Neuronal stem cell (in vitro differentiated cells): ENCODE results near the gene EYS.
A peak's percentile ranks its signal among the peaks of the same experiment; 100 is the strongest.

Source experiments
- DNase-seq: peaks from one replicate; pipeline ENCODE4 v3.0.0-alpha.2; 2013; ENCODE audit warnings: low spot score
- H2AFZ ChIP-seq: one replicate; pipeline ENCODE4 v1.6.1; 2013; ENCODE audit warnings: mild to moderate bottlenecking, low read length, inconsistent platforms
- H2AK5ac ChIP-seq: 2 replicates; pipeline ENCODE4 v1.6.1; 2013; ENCODE audit warnings: low read depth, mild to moderate bottlenecking, inconsistent platforms, low read length, moderate library complexity, mixed read lengths
- H2BK120ac ChIP-seq: 2 replicates; pipeline ENCODE4 v1.6.1; 2013; ENCODE audit warnings: low read depth, mild to moderate bottlenecking, inconsistent platforms, low read length, moderate library complexity, mixed read lengths
- H2BK12ac ChIP-seq: one replicate; pipeline ENCODE4 v1.6.1; 2013; ENCODE audit warnings: low read length, inconsistent platforms
- H2BK15ac ChIP-seq: 2 replicates; pipeline ENCODE4 v1.6.1; 2013; ENCODE audit warnings: mild to moderate bottlenecking, low read length, inconsistent platforms, mixed read lengths
- H2BK5ac ChIP-seq: one replicate; pipeline ENCODE4 v1.6.1; 2013; ENCODE audit warnings: inconsistent platforms, mild to moderate bottlenecking, low read length, moderate library complexity
- H3K14ac ChIP-seq: one replicate; pipeline ENCODE4 v1.6.1; 2013; ENCODE audit warnings: low read length, inconsistent platforms
- H3K18ac ChIP-seq: 2 replicates; pipeline ENCODE4 v1.6.1; 2013; ENCODE audit warnings: low read length, inconsistent platforms
- H3K23ac ChIP-seq: 2 replicates; pipeline ENCODE4 v1.6.1; 2013; ENCODE audit warnings: low read depth, mild to moderate bottlenecking, mixed read lengths, low read length, inconsistent platforms; ENCODE audit not compliant: poor library complexity
- H3K27ac ChIP-seq: replicated peaks from 3 replicates; pipeline ENCODE4 v1.5.1; 2013; ENCODE audit warnings: low read length, inconsistent platforms
- H3K27me3 ChIP-seq, 3 experiments: 2 replicates each; pipeline ENCODE4 v1.6.1; 2013; ENCODE audit warnings: low read length in 3 of 3, mild to moderate bottlenecking in 2 of 3, inconsistent platforms in 1 of 3, low read depth in 1 of 3, mixed read lengths in 1 of 3, moderate library complexity in 1 of 3; ENCODE audit not compliant: control insufficient read depth in 3 of 3, insufficient read depth in 3 of 3
- H3K36me3 ChIP-seq, 2 donors: replicated peaks in 1 of 2; 2 replicates each; pipeline ENCODE4 v1.6.1; 2013; ENCODE audit warnings: low read length in 2 of 2; ENCODE audit not compliant: control insufficient read depth in 2 of 2, insufficient read depth in 2 of 2
- H3K4ac ChIP-seq: 2 replicates; pipeline ENCODE4 v1.6.1; 2013; ENCODE audit warnings: inconsistent platforms, mild to moderate bottlenecking, low read length, moderate library complexity
- H3K4me1 ChIP-seq, 2 donors: 1 replicate in 1 of 2; 2 replicates in 1 of 2; pipeline ENCODE4 v1.6.1; 2013; ENCODE audit warnings: low read length in 2 of 2, low read depth in 1 of 2; ENCODE audit not compliant: control insufficient read depth in 2 of 2, insufficient read depth in 1 of 2
- H3K4me2 ChIP-seq: one replicate; pipeline ENCODE4 v1.6.1; 2013; ENCODE audit warnings: mild to moderate bottlenecking, low read length, inconsistent platforms; ENCODE audit not compliant: insufficient read depth, poor library complexity, severe bottlenecking
- H3K4me3 ChIP-seq, 2 donors: 2 replicates each; pipeline ENCODE4 v1.5.1; 2013; ENCODE audit warnings: low read length in 2 of 2, mild to moderate bottlenecking in 2 of 2, inconsistent platforms in 1 of 2, moderate library complexity in 1 of 2
- H3K79me1 ChIP-seq: one replicate; pipeline ENCODE4 v1.6.1; 2013; ENCODE audit warnings: low read depth, mild to moderate bottlenecking, inconsistent platforms, low read length, moderate library complexity
- H3K9ac ChIP-seq: one replicate; pipeline ENCODE4 v1.6.1; 2013; ENCODE audit warnings: mild to moderate bottlenecking, low read depth, low read length, inconsistent platforms; ENCODE audit not compliant: poor library complexity
- H3K9me3 ChIP-seq, 2 donors: replicated peaks in 1 of 2; 2 replicates each; pipeline versions ENCODE3 to v1.6.1; 2013; ENCODE audit warnings: low read length in 2 of 2, mild to moderate bottlenecking in 2 of 2, inconsistent platforms in 1 of 2, low read depth in 1 of 2, mixed read lengths in 1 of 2, moderate library complexity in 1 of 2; ENCODE audit not compliant: control insufficient read depth in 2 of 2, insufficient read depth in 1 of 2
- H4K8ac ChIP-seq: one replicate; pipeline ENCODE4 v1.6.1; 2013; ENCODE audit warnings: low read depth, mild to moderate bottlenecking, inconsistent platforms, low read length, moderate library complexity
- H4K91ac ChIP-seq: one replicate; pipeline ENCODE4 v1.6.1; 2013; ENCODE audit warnings: low read length, low read depth, mild to moderate bottlenecking, inconsistent platforms; ENCODE audit not compliant: poor library complexity
- WGBS, 2 donors: extraction: QIAGEN DNeasy Blood & Tissue Kit; methylation state at CpG; one replicate each; pipeline ENCODE4 v1.1.7; 2013; ENCODE audit warnings: missing lambda C conversion rate in 2 of 2, mixed read lengths in 1 of 2; ENCODE audit not compliant: insufficient read length in 2 of 2, insufficient replicate concordance in 1 of 2; ENCODE audit errors: extremely low coverage in 2 of 2; 5-methylcytosine and 5-hydroxymethylcytosine counted together

Gene EYS

DNA sequence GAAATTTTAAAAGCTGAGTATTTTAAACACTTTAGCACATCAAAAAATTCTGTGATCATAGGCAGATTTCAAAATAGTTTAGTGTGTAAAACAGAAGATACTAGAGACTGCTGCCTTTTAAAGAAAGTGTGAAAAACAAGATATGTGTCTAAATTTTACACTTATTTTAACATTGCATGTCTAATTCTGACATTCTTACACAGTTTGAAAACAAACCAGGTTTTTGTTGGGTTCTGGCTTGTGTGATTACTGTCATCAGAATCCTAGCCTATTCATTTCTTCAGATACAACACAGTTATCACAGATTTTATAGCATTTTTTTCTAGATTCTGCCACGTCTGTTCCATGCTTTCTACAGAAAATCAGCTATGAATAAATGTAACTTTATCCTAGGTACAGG, 257.1 kb downstream of the EYS start:
- no peaks in the 10 kb centered on the region for H3K4me1 ChIP-seq
- no peak overlapping the region for H3K4ac ChIP-seq
- H3K18ac ChIP-seq, result no peak overlapping the region
- H3K9ac ChIP-seq, result no peak overlapping the region
- H3K14ac ChIP-seq, result no peak overlapping the region
- H2AFZ ChIP-seq, result no peak overlapping the region
- no peak overlapping the region for H3K23ac ChIP-seq
- H3K9me3 ChIP-seq, result no peaks in the 10 kb centered on the region
- WGBS, 2 donors, result no CpG with 5 or more reads among the region's 1 CpG
- no peak overlapping the region for H3K4me2 ChIP-seq
- H3K4me3 ChIP-seq, result no peak overlapping the region
- no peaks in the 10 kb centered on the region for H3K36me3 ChIP-seq
- no peak overlapping the region for H2BK15ac ChIP-seq
- no peak overlapping the region for H2BK12ac ChIP-seq
- no peak overlapping the region for H3K27ac ChIP-seq
- no peak overlapping the region for H2BK120ac ChIP-seq
- no peak overlapping the region for H4K91ac ChIP-seq
- H2BK5ac ChIP-seq, result no peak overlapping the region
- no peak overlapping the region for H4K8ac ChIP-seq
- H3K27me3 ChIP-seq, result no peaks in the 10 kb centered on the region
- no peaks in the 10 kb centered on the region for H3K79me1 ChIP-seq
- H2AK5ac ChIP-seq, result no peak overlapping the region
- no peak for DNase-seq

DNA sequence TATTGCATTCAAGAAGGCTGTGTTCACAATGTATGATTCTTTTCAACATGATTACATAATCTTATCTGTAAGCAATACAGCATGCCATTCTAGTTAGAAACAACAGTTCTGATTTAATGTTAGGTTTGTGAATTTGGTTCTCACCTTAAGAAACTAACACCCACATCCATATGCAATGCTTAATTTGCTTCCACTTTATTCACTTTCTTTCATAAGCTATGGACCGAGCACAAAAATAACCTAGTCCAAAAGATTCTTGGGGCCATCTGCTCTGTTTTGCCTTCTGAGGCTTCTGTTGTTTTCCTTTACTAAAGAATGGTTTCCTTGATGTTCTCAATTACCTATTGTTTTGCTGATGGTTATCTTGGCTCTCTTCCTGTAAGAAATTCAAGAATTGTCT, 258.2 kb downstream of the EYS start:
- Histone ChIP-seq H4K8ac (no peak overlapping the region), H2BK120ac (no peak overlapping the region), H2BK12ac (no peak overlapping the region), H3K9me3 (no peaks in the 10 kb centered on the region), H3K4me2 (no peak overlapping the region), H3K36me3 (no peaks in the 10 kb centered on the region), H3K18ac (no peak overlapping the region), H3K4me3 (no peak overlapping the region), H3K14ac (no peak overlapping the region), H2AFZ (no peak overlapping the region), H4K91ac (no peak overlapping the region), H3K27me3 (no peaks in the 10 kb centered on the region), H2BK15ac (no peak overlapping the region), H3K23ac (no peak overlapping the region), H2AK5ac (no peak overlapping the region), H2BK5ac (no peak overlapping the region), H3K79me1 (no peaks in the 10 kb centered on the region), H3K27ac (no peak overlapping the region), H3K4ac (no peak overlapping the region), H3K9ac (no peak overlapping the region), H3K4me1 (no peaks in the 10 kb centered on the region)
- DNase-seq, result no peak
- no CpG with 5 or more reads among the region's 1 CpG for WGBS, 2 donors

DNA sequence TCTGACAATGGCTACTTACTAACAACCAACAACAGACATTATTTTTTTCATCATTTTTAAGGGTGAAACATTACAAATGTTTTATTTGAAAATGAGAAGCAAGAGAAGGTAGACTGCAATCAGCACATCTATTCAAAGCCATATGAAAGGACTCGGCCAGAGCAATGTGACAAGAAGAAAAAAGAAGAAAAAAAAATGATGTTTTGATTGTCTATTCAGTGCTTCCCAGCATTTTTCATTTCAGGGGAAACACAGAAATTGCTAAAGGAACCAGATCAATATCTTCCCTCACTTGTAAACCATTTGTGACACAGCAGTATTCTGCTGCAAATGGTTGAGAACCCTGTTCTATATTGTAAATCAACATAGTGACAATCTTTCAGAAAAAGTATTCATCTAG, 270.7 kb downstream of the EYS start:
- H2AFZ ChIP-seq, result no peak overlapping the region
- H3K27ac ChIP-seq, result no peak overlapping the region
- no peak overlapping the region for H3K4me2 ChIP-seq
- H3K9me3 ChIP-seq, result no peaks in the 10 kb centered on the region
- no peak overlapping the region for H4K91ac ChIP-seq
- H2BK120ac ChIP-seq, result no peak overlapping the region
- no peaks in the 10 kb centered on the region for H3K4me1 ChIP-seq
- WGBS, 2 donors, result no CpG with 5 or more reads among the region's 1 CpG
- H3K14ac ChIP-seq, result no peak overlapping the region
- H2BK15ac ChIP-seq, result no peak overlapping the region
- H3K4ac ChIP-seq, result no peak overlapping the region
- H4K8ac ChIP-seq, result no peak overlapping the region
- no peaks in the 10 kb centered on the region for H3K36me3 ChIP-seq
- no peaks in the 10 kb centered on the region for H3K27me3 ChIP-seq
- H2BK12ac ChIP-seq, result no peak overlapping the region
- no peak overlapping the region for H3K23ac ChIP-seq
- H3K18ac ChIP-seq, result no peak overlapping the region
- no peak overlapping the region for H2BK5ac ChIP-seq
- no peak overlapping the region for H3K9ac ChIP-seq
- no peak overlapping the region for H2AK5ac ChIP-seq
- no peaks in the 10 kb centered on the region for H3K79me1 ChIP-seq
- H3K4me3 ChIP-seq, result no peak overlapping the region
- no peak for DNase-seq

DNA sequence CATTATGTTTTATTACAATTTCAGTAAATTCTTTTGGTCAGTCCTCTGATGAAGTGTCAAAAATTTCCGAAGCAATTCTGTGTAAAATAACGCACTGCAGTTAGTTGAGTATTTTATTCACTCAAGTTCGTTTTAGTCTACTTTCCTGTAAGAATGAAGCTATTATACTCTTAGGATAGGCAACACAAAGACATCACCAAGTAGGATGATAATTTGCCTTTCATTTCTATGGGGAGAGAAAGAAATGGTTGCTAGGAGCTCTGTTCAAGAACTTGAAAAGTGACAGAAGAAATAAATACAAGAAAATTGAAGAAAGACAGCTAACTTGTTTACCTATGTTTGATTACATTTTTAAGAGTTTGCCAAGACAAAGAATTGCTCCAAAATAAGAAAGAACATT, 290.4 kb downstream of the EYS start:
- H3K14ac ChIP-seq, result no peak overlapping the region
- no peaks in the 10 kb centered on the region for H3K27me3 ChIP-seq
- no peaks in the 10 kb centered on the region for H3K9me3 ChIP-seq
- peaks cover 0 to 21% of the 10 kb centered on the region in 2 donors for H3K4me1 ChIP-seq
- no peak overlapping the region for H2BK15ac ChIP-seq
- peak overlapping the region; percentile 3 for H2AFZ ChIP-seq
- H3K9ac ChIP-seq, result no peak overlapping the region
- WGBS, 2 donors, result no CpG with 5 or more reads among the region's 3 CpGs
- H3K36me3 ChIP-seq, result no peaks in the 10 kb centered on the region
- H2BK12ac ChIP-seq, result no peak overlapping the region
- H3K18ac ChIP-seq, result no peak overlapping the region
- no peak overlapping the region for H2BK5ac ChIP-seq
- no peak overlapping the region for H2BK120ac ChIP-seq
- no peak overlapping the region for H4K91ac ChIP-seq
- H3K4me2 ChIP-seq, result no peak overlapping the region
- no peak overlapping the region for H3K27ac ChIP-seq
- DNase-seq, result no peak
- H3K79me1 ChIP-seq, result no peaks in the 10 kb centered on the region
- H2AK5ac ChIP-seq, result no peak overlapping the region
- no peak overlapping the region for H3K4ac ChIP-seq
- no peak overlapping the region for H3K23ac ChIP-seq
- no peak overlapping the region for H3K4me3 ChIP-seq
- no peak overlapping the region for H4K8ac ChIP-seq
